ENCODE results near the gene ATOH8.

DNA sequence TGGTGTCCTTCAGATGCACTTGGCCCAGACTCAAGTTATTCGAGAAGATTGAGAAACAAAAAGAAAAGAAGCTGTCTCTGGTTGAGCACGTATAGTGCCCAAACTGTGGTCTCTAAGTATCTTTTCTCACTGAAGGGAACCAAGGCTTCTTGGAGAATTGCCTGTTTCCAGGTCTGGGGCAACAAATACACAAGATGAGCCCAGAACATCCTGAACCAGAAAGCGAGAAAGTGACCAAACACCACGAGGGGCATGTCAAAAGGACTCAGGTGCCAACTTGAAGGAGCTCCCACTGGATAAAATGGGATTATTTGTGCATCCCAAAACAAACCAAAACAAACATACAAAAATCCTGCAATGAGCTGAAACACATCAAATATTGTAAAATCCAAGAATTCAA is 13.6 kb upstream of the ATOH8 start:
- TF ChIP-seq, protein P1, sequence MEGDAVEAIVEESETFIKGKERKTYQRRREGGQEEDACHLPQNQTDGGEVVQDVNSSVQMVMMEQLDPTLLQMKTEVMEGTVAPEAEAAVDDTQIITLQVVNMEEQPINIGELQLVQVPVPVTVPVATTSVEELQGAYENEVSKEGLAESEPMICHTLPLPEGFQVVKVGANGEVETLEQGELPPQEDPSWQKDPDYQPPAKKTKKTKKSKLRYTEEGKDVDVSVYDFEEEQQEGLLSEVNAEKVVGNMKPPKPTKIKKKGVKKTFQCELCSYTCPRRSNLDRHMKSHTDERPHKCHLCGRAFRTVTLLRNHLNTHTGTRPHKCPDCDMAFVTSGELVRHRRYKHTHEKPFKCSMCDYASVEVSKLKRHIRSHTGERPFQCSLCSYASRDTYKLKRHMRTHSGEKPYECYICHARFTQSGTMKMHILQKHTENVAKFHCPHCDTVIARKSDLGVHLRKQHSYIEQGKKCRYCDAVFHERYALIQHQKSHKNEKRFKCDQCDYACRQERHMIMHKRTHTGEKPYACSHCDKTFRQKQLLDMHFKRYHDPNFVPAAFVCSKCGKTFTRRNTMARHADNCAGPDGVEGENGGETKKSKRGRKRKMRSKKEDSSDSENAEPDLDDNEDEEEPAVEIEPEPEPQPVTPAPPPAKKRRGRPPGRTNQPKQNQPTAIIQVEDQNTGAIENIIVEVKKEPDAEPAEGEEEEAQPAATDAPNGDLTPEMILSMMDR (IDR thresholded peaks at IDR 0.05; ENCODE audit: extremely low read depth in 1 of 2, insufficient read depth in 1 of 2, low read depth in 1 of 2, low read length in 2 of 2): no peak
- TF ChIP-seq EZH2 (IDR thresholded peaks at IDR 0.05; ENCODE audit: borderline replicate concordance, low read depth, low read length, severe bottlenecking) (no peak), POLR2AphosphoS5 (IDR thresholded peaks at IDR 0.05; ENCODE audit: insufficient read depth, low read depth, low read length) (no peak)

Measured in endothelial cell of umbilical vein (primary cell).